Measurements from ENCODE around the gene CD8A.
A peak's percentile ranks its signal among the peaks of the same experiment; 100 is the strongest.
"Not testable (repeated sequence)": the region's sequence is repeated elsewhere in the genome, so short reads cannot be mapped to it uniquely, and the experiment has no call there.

The CD8A gene

GRCh38 chr2:86790676-86791572, at the start of gene CD8A:
Gene CD8A (minus strand): TSS chr2:86790913. CDS start chr2:86790825, 88 bp downstream.
- no peak for DNase-seq

GRCh38 chr2:86839871-86840548, 49.3 kb upstream of the CD8A start:
- not testable (repeated sequence) for DNase-seq

- not testable (repeated sequence) for DNase-seq
These were observed 48.7 kb upstream of the CD8A start for GRCh38 chr2:86839455-86839854.

- DNase-seq = not testable (repeated sequence)
These were observed 47.0 kb upstream of the CD8A start for GRCh38 chr2:86837714-86838113.

DNA sequence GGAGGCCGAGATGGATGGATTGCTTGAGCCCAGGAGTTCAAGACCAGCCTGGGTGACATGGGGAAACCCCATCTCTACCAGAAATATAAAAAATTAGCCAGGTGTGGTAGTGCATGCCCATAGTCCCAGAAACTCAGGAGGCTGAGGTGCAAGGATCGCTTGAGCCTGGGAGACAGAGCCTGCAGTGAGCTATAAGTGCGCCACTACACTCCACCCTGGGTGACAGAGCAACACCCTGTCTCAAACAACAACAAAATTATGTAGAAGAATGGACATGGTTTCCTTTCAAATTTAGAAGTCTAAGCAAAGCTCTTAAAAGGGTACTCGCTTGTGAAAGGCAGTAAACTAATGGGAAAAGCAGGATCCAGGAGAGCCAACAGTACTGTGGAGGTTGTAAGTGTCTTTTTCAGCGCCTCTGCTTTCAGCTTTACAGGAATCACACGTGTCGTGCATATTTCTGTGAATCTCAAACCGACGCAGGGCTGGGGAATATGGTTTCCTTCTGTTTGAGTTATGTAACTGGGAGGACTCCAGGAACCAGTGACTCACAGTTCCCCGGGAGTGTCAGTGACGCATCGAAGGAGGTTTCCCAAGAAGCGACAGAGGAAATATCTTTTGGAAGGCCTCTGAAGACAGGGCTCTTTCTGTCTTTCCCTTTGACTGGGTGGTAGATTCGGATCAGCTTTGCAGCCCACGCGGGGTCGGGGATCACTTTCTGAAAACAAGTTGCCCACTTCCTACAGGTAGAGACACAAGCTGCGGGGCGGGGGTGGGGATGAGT, 46.4 kb upstream of the CD8A start:
- DNase-seq = peak in 20 of 56 donors; percentile 1 to 50 (median 12)

- DNase-seq = not testable (repeated sequence)
These were observed 44.8 kb upstream of the CD8A start for GRCh38 chr2:86835548-86835889.

DNA sequence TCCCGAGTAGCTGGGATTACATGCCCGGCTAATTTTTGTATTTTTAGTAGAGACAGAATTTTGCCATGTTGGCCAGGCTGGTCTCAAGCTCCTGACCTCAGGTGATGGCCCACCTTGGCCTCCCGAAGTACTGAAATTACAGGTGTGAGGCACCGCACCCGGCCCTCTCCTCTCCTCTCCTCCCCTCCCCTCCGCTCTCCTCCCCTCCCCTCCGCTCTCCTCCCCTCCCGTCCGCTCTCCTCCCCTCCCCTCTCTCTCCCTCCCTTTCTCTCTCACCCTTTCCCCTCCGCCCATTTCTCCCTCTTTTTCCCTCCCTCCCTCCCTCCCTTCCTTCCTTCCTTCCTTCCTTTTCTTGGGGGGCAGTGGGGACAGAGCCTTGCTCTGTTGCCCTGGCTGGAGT, 42.6 kb upstream of the CD8A start:
- no peak for DNase-seq

DNA sequence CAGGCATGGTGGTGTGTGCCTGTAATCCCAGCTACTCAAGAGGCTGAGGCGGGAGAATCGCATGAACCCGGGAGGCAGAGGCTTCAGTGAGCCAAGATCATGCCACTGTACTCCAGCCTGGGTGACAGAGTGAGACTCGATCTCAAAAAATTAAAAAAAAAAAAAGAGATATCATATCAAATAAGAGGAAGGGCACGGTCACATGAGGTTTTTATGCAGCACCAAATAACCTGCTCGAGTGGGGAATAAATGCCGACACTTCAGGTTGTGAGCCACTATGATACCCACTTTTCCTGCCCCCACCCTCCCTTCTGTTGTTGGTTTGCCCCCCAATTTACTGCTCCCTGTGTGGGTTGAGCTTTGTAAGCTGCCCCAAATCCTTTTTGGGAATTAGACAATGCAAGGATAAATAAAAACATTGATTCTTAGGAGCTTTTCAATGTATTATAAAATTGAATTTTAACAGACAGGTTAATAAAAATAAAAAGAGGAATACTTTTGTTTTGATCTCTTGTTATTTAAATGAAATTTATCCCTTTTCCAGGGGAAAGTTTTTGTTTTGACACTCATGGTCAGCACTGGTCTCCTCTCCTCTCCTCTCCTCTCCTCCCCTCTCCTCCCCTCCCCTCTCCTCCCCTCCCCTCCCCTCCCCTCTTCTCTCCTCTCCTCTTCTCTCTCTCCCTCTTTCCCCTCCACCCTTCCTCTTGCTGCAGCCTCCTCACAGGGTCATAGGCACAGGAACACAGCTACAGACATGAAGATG, 41.8 kb upstream of the CD8A start:
- no peak for DNase-seq

- DNase-seq = no peak
These were observed 40.8 kb upstream of the CD8A start for GRCh38 chr2:86831537-86831936.

DNA sequence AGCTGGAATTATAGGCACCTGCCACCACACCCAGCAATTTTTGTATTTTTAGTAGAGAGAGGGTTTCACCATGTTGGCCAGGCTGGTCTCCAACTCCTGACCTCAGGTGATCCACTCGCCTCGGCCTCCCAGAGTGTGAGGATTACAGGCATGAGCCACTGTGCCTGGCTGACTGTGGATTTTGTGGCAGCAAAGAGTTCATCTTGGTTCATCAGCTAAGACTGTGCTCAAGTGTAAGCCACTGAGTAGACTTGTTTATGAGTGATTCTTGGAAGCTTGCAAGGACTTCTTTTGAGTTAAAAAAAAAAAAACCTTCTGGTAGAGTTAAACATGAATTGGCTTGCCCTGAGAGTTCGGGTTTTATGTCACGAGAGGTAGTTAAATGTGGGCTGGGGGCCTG, 36.2 kb upstream of the CD8A start:
- DNase-seq = no peak

DNA sequence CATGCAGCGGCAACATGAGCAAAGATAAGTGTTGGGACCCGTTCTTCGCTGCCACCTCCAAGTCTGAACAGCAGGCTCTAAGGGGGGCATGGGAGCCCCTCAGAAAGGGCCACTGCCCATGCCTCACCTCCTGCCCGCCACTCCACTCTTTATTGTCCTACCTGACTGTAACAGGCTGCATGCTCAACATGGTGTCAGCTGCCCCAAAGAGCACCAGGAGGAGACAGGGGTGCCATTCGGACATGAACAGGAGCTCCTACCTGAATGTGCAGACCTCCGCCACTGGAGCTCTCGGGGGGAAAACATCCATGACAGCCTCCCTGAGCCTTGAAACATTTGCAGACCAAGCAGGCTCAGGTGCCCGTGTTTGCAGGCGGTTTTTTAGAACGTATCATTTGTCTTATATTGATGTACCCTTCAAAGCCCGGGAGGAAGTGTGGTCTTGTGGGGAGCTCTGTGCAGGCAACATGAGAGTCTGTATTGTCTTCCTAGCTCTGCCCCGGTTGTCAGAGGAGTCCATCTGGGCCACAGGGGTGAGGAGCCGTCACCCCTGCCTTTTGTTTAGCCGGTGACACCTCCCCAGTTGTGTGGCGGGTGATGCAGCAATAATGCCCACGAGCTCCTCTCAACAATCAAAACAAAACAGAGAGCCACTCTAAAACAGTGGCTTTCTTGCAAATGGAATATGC, 35.1 kb upstream of the CD8A start:
- DNase-seq = no peak

DNA sequence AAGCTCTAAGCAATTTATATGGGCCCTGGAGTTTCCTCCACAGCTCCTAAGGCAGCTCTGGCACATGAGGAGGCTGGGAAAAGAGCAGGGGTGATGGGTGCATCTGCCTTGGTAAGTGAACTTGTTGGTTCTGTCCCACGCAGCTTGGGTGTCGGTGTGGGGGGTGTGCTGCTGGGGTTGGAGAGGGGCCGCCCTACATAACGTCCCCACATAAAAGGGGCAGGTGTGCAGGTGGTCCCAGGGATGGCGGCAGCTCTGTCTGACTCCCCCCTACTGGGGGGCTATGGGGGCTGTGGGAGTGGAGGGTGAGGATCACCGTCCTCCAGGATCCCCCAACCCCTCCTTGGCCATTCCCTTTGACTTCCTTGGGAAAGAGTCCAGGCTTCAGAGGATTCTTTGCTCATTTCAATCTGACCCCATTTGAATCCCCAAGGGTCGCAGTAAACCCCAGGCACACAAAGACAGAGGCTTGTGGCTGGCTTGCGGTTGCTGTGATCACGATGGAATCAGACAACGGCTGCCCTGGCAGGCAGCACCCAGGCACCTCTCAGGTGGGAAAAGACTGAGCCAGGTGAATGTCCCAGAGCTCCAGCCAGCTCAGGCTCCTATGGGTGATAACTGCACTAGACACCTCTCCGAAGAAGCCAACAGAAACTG, 34.5 kb upstream of the CD8A start:
- no peak for DNase-seq

- DNase-seq = no peak
These were observed 32.1 kb upstream of the CD8A start for GRCh38 chr2:86822668-86823345.

- no peak for DNase-seq
These were observed 31.1 kb upstream of the CD8A start for GRCh38 chr2:86821842-86822241.

GRCh38 chr2:86821306-86821705, 30.6 kb upstream of the CD8A start:
- DNase-seq = no peak

GRCh38 chr2:86818957-86819356, 28.2 kb upstream of the CD8A start:
- no peak for DNase-seq

DNA sequence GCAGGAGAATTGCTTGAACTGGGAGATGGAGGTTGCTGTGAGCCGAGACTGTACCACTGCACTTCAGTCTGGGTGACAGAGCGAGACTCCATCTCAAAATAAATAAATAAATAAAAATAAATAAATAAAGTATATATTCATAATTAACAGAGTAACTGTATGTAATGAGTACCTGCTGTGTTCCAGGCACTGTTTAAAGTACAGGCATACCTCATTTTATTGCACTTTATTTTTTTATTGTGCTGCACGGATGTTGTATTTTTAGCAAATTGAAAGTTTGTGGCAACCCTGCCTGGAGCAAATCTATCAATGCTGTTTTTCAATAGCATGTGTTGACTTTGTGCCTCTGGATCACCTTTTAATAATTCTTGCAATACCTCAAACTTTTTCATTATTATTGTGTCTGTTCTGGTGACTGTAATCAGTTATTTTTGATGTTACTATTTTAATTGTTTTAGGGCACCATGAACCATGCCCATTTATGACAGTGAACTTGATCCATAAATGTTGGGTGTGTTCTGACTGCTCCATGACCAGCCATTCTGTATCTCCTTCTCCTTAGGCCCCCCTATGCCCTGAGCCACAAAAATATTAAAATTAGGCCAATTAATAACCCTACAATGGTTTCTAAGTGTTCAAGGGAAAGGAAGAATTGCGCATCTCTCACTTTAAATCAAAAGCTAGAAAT, 27.5 kb upstream of the CD8A start:
- DNase-seq = no peak

- DNase-seq = no peak
These were observed 24.9 kb upstream of the CD8A start for GRCh38 chr2:86815611-86816010.
